ENCODE measurements around the gene CEP250.

DNA sequence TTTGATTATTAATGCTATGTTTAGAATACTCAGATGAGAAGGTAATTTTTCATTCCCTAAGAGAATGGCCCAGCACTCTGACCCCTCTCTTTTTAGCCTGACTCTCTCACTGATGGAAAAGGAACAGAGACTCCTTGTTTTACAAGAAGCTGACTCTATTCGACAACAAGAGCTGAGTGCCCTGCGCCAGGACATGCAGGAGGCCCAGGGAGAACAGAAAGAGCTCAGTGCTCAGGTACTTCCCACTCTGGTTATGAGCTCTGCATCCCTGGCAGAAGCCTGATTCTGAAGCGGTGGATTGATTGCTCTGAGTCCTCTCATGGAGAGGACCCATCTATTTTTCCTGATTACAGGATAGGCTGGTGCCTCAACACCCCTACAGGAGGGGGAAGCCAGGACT, 41.1 kb downstream of the CEP250 start:
- TF ChIP-seq, protein P1, sequence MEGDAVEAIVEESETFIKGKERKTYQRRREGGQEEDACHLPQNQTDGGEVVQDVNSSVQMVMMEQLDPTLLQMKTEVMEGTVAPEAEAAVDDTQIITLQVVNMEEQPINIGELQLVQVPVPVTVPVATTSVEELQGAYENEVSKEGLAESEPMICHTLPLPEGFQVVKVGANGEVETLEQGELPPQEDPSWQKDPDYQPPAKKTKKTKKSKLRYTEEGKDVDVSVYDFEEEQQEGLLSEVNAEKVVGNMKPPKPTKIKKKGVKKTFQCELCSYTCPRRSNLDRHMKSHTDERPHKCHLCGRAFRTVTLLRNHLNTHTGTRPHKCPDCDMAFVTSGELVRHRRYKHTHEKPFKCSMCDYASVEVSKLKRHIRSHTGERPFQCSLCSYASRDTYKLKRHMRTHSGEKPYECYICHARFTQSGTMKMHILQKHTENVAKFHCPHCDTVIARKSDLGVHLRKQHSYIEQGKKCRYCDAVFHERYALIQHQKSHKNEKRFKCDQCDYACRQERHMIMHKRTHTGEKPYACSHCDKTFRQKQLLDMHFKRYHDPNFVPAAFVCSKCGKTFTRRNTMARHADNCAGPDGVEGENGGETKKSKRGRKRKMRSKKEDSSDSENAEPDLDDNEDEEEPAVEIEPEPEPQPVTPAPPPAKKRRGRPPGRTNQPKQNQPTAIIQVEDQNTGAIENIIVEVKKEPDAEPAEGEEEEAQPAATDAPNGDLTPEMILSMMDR (optimal IDR thresholded peaks at IDR 0.05 in 1 of 3, IDR thresholded peaks at IDR 0.05 in 1 of 3, conservative IDR thresholded peaks at IDR 0.05 in 1 of 3; ENCODE audit: extremely low read depth in 1 of 3, insufficient read depth in 2 of 3, low read length in 3 of 3): no peak
- TF ChIP-seq EZH2 (IDR thresholded peaks at IDR 0.05; ENCODE audit: low read length): no peak
